ENCODE data around the gene TSHR.

DNA sequence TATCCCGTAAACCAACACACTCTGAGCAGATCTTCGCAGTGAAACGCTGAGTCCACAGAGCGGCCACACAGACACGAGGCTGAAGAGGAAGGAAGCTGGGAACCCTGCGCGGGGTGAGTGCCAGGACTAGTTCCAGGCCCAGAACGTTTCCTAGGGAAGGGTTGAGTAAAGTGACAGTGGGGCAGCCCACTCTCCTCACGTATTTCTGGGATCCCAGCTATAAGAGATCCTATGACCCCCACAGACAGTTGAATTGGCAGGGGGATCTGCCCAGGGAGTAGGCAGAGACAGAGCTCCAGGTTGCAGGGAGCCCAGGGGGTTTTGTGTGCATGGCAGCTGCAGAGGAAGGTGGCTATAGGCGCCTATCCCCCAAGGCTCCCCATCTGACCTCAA, 214.3 kb downstream of the TSHR start:
- TF ChIP-seq, protein P1, sequence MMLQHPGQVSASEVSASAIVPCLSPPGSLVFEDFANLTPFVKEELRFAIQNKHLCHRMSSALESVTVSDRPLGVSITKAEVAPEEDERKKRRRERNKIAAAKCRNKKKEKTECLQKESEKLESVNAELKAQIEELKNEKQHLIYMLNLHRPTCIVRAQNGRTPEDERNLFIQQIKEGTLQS (CRISPR knock-in tag; conservative IDR thresholded peaks at IDR 0.05): no peak
- TF ChIP-seq, protein P2, sequence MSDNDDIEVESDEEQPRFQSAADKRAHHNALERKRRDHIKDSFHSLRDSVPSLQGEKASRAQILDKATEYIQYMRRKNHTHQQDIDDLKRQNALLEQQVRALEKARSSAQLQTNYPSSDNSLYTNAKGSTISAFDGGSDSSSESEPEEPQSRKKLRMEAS (CRISPR knock-in tag; IDR thresholded peaks at IDR 0.05): no peak
